ENCODE results near the gene DDX10. TPM values are rescaled to one million over a fixed set of nuclear protein-coding genes. Genes with fewer than 3 reads are reported as not detected.
A peak's percentile ranks its signal among the peaks of the same experiment; 100 is the strongest.

Gene DDX10
- total RNA-seq, 1 donor from 2014 or later = 32.2 TPM

DNA sequence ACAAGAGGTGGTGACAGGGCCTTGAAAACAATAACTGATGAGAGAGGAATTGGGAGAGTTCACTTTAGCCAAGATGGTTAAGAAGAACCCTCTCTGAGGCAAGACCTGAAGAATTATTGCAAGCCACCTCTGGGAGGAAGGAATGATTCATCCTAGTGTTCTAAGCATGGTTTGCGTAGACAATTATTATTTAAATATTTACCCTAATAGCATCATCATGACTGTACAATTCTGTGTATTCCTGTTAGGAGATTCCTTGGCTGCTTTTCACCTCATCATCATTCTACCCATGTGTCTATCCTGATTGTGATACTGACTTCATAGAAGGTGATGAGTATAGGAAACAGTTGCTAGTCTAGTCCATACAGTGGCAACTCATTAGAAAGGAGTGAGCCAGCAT is 264.4 kb downstream of the DDX10 start:
- Histone ChIP-seq H3K27ac (ENCODE audit: low read depth, low read length) (peak overlapping the region; percentile 84), H2AFZ (ENCODE audit: low read depth, low read length) (no peak overlapping the region), H3K9ac (ENCODE audit: low read length) (peak overlapping the region; percentile 48), H4K20me1 (ENCODE audit: insufficient read depth, low read length) (no peaks in the 10 kb centered on the region), H3K79me2 (ENCODE audit: insufficient read depth, low read length) (peaks cover 28% of the 10 kb centered on the region), H3K9me3 (ENCODE audit: insufficient read depth, low read depth, low read length) (no peaks in the 10 kb centered on the region), H3K4me2 (ENCODE audit: low read length) (peak overlapping the region; percentile 43), H3K4me3 (ENCODE audit: insufficient read depth, low read depth, low read length) (peak overlapping the region; percentile 5), H3K4me1 (ENCODE audit: insufficient read depth, low read length) (peaks cover 58% of the 10 kb centered on the region), H3K36me3 (ENCODE audit: insufficient read depth, low read length) (no peaks in the 10 kb centered on the region), H3K27me3 (ENCODE audit: insufficient read depth, low read length) (no peaks in the 10 kb centered on the region)
- Mint-ChIP-seq H3K4me1 (ENCODE audit: low read depth, unreplicated experiment) (peaks cover 33% of the 10 kb centered on the region), H3K36me3 (ENCODE audit: low read depth, unreplicated experiment) (no peaks in the 10 kb centered on the region), H3K9me3 (ENCODE audit: unreplicated experiment) (no peaks in the 10 kb centered on the region), H3K27me3 (ENCODE audit: low read depth, unreplicated experiment) (no peaks in the 10 kb centered on the region), H3K4me3 (ENCODE audit: unreplicated experiment) (no peak overlapping the region), H3K27ac (ENCODE audit: unreplicated experiment) (peak overlapping the region; percentile 86)
- DNase-seq (ENCODE audit: low read depth) = peak; percentile 98
- FAIRE-seq = peak; percentile 99
- TF ChIP-seq CTCF (IDR thresholded peaks at IDR 0.05; ENCODE audit: insufficient read depth, low read depth, low read length) (no peak), EZH2 (IDR thresholded peaks at IDR 0.05; ENCODE audit: insufficient read depth, low read length) (no peak)

DNA sequence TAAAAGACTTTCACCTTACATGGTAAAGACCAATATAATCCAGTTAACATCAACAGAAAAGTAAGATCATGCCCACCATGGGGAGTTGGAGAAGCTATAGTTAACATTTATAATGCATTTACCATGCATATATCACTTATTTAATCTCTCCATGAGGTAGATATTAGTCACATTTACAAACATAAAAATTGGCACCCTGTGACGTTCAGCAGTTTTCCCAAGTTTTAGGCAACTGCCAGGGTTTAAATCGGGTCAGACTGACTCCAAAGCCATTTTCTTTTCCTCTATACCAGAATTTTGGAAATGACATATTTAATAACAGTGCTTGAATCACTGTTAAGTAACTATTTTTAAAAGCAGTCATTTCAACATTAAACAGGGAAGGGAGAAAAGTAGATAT is 266.3 kb downstream of the DDX10 start:
- H3K4me2 ChIP-seq (ENCODE audit: low read length) = peak overlapping the region; percentile 67
- no peaks in the 10 kb centered on the region for H3K36me3 ChIP-seq (ENCODE audit: insufficient read depth, low read length)
- H2AFZ ChIP-seq (ENCODE audit: low read depth, low read length) = no peak overlapping the region
- Mint-ChIP-seq H3K27ac (ENCODE audit: unreplicated experiment) (no peak overlapping the region), H3K4me3 (ENCODE audit: unreplicated experiment) (no peak overlapping the region), H3K36me3 (ENCODE audit: low read depth, unreplicated experiment) (no peaks in the 10 kb centered on the region), H3K9me3 (ENCODE audit: unreplicated experiment) (no peaks in the 10 kb centered on the region), H3K4me1 (ENCODE audit: low read depth, unreplicated experiment) (peaks cover 33% of the 10 kb centered on the region), H3K27me3 (ENCODE audit: low read depth, unreplicated experiment) (no peaks in the 10 kb centered on the region)
- H3K27ac ChIP-seq (ENCODE audit: low read depth, low read length) = peak overlapping the region; percentile 84
- H3K4me1 ChIP-seq (ENCODE audit: insufficient read depth, low read length) = peaks cover 58% of the 10 kb centered on the region
- no peak for TF ChIP-seq EZH2 (IDR thresholded peaks at IDR 0.05; ENCODE audit: insufficient read depth, low read length)
- no peak for TF ChIP-seq CTCF (IDR thresholded peaks at IDR 0.05; ENCODE audit: insufficient read depth, low read depth, low read length)
- H3K9me3 ChIP-seq (ENCODE audit: insufficient read depth, low read depth, low read length) = no peaks in the 10 kb centered on the region
- no peak overlapping the region for H3K4me3 ChIP-seq (ENCODE audit: insufficient read depth, low read depth, low read length)
- peaks cover 39% of the 10 kb centered on the region for H3K79me2 ChIP-seq (ENCODE audit: insufficient read depth, low read length)
- DNase-seq (ENCODE audit: low read depth) = no peak
- H4K20me1 ChIP-seq (ENCODE audit: insufficient read depth, low read length) = no peaks in the 10 kb centered on the region
- H3K27me3 ChIP-seq (ENCODE audit: insufficient read depth, low read length) = no peaks in the 10 kb centered on the region
- no peak for FAIRE-seq
- H3K9ac ChIP-seq (ENCODE audit: low read length) = peak overlapping the region; percentile 44

- no peak overlapping the region for H3K4me3 ChIP-seq (ENCODE audit: insufficient read depth, low read depth, low read length)
- FAIRE-seq = peak; percentile 5
- H4K20me1 ChIP-seq (ENCODE audit: insufficient read depth, low read length) = no peaks in the 10 kb centered on the region
- peak overlapping the region; percentile 42 for H3K27ac ChIP-seq (ENCODE audit: low read depth, low read length)
- peaks cover 45% of the 10 kb centered on the region for H3K79me2 ChIP-seq (ENCODE audit: insufficient read depth, low read length)
- no peaks in the 10 kb centered on the region for H3K36me3 ChIP-seq (ENCODE audit: insufficient read depth, low read length)
- H3K9ac ChIP-seq (ENCODE audit: low read length) = no peak overlapping the region
- peak; percentile 82 for DNase-seq (ENCODE audit: low read depth)
- Mint-ChIP-seq H3K4me3 (ENCODE audit: unreplicated experiment) (no peak overlapping the region), H3K27ac (ENCODE audit: unreplicated experiment) (no peak overlapping the region), H3K36me3 (ENCODE audit: low read depth, unreplicated experiment) (no peaks in the 10 kb centered on the region), H3K27me3 (ENCODE audit: low read depth, unreplicated experiment) (no peaks in the 10 kb centered on the region), H3K4me1 (ENCODE audit: low read depth, unreplicated experiment) (peaks cover 32% of the 10 kb centered on the region), H3K9me3 (ENCODE audit: unreplicated experiment) (no peaks in the 10 kb centered on the region)
- H3K4me1 ChIP-seq (ENCODE audit: insufficient read depth, low read length) = peaks cover 41% of the 10 kb centered on the region
- H3K9me3 ChIP-seq (ENCODE audit: insufficient read depth, low read depth, low read length) = no peaks in the 10 kb centered on the region
- H3K4me2 ChIP-seq (ENCODE audit: low read length) = peak overlapping the region; percentile 67
- no peaks in the 10 kb centered on the region for H3K27me3 ChIP-seq (ENCODE audit: insufficient read depth, low read length)
- no peak for TF ChIP-seq CTCF (IDR thresholded peaks at IDR 0.05; ENCODE audit: insufficient read depth, low read depth, low read length)
- no peak for TF ChIP-seq EZH2 (IDR thresholded peaks at IDR 0.05; ENCODE audit: insufficient read depth, low read length)
- H2AFZ ChIP-seq (ENCODE audit: low read depth, low read length) = no peak overlapping the region
These were observed 268.8 kb downstream of the DDX10 start for GRCh38 chr11:108933630-108934029.
